Activated T-cell treated with anti-CD3 and anti-CD28 coated beads, Interleukin-2, amount 50 U/mL, for 24 hours (primary cell): ENCODE results near the gene PCDHGA2.
"Not testable (repeated sequence)": the region's sequence is repeated elsewhere in the genome, so short reads cannot be mapped to it uniquely, and the experiment has no call there.

Experiments
- DNase-seq: peaks from one replicate; pipeline ENCODE4 v3.0.0-alpha.2; 2020
- H3K27ac Mint-ChIP-seq: 2 replicates; pipeline ENCODE4 v1.8.0; 2020; ENCODE audit warnings: mild to moderate bottlenecking, mixed read lengths
- H3K27me3 Mint-ChIP-seq: 2 replicates; pipeline ENCODE4 v1.8.0; 2020; ENCODE audit warnings: mixed read lengths
- H3K36me3 Mint-ChIP-seq: 2 replicates; pipeline ENCODE4 v1.8.0; 2020; ENCODE audit warnings: low read depth, mixed read lengths
- H3K4me1 Mint-ChIP-seq: 2 replicates; pipeline ENCODE4 v1.8.0; 2020; ENCODE audit warnings: low read depth, mixed read lengths
- H3K4me3 Mint-ChIP-seq: 2 replicates; pipeline ENCODE4 v1.8.0; 2020; ENCODE audit warnings: mild to moderate bottlenecking, moderate library complexity, mixed read lengths
- H3K9me3 Mint-ChIP-seq: 2 replicates; pipeline ENCODE4 v1.8.0; 2020; ENCODE audit warnings: mixed read lengths

The PCDHGA2 gene

DNA sequence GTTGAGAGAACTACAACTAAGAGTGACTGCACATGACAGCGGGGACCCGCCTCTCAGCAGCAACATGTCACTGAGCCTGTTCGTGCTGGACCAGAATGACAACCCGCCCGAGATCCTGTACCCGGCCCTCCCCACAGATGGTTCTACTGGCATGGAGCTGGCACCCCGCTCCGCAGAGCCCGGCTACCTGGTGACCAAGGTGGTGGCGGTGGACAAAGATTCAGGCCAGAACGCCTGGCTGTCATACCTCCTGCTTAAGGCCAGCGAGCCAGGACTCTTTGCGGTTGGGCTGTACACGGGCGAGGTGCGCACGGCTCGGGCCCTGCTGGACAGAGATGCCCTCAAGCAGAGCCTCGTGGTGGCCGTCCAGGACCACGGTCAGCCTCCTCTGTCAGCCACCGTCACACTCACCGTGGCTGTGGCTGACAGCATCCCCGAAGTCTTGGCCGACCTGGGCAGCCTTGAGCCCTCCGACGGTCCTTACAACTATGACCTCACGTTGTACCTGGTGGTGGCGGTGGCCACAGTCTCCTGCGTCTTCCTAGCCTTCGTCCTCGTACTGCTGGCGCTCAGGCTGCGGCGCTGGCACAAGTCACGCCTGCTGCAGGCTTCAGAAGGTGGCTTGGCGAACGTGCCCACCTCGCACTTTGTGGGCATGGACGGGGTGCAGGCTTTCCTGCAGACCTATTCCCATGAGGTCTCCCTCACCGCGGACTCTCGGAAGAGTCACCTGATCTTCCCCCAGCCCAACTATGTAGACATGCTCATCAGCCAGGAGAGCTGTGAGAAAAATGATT lies 46.1 kb downstream of the PCDHGA2 start:
- Mint-ChIP-seq H3K27ac (no peak overlapping the region), H3K9me3 (peaks cover 46% of the 10 kb centered on the region), H3K4me1 (no peaks in the 10 kb centered on the region), H3K4me3 (no peak overlapping the region), H3K36me3 (peaks cover 13% of the 10 kb centered on the region), H3K27me3 (peaks cover 88% of the 10 kb centered on the region)
- DNase-seq = no peak

DNA sequence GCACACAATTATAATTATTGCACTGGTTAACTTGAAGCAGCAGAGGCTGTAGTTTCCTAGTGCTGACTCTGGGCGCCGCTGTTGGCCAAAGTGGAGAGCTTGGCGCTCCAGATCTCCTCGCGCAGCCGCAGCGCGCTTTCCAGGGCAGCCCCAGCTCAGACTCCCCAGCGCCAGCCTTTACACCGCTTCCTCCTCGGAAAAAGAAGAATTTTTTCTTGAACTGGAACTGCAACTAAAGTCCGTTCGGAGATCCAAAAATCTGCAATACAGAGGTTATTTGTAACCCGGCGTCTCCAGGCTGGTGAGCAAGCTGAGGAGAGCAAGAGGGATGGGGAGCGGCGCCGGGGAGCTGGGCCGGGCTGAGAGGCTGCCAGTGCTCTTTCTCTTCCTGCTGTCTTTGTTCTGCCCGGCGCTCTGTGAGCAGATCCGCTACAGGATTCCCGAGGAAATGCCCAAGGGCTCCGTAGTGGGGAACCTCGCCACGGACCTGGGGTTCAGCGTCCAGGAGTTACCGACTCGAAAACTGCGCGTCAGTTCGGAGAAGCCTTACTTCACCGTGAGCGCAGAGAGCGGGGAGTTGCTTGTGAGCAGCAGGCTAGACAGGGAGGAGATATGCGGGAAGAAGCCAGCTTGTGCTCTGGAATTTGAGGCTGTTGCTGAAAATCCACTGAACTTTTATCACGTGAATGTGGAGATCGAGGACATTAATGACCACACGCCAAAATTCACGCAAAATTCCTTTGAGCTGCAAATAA lies 49.2 kb downstream of the PCDHGA2 start, which contains the start of gene PCDHGB4:
PCDHGB4 (plus strand) TSS at position 142 of the 755 bp plus-strand sequence; CDS start at position 329, 187 bp downstream.
- peak within 1 kb of the TSS; percentile 51 for H3K4me3 Mint-ChIP-seq
- peaks cover 14% of the 10 kb centered on the region for H3K36me3 Mint-ChIP-seq
- not testable (repeated sequence) for H3K27ac Mint-ChIP-seq, H3K4me1 Mint-ChIP-seq, DNase-seq
- H3K27me3 Mint-ChIP-seq = peaks cover 89% of the 10 kb centered on the region
- H3K9me3 Mint-ChIP-seq = peaks cover 54% of the 10 kb centered on the region

DNA sequence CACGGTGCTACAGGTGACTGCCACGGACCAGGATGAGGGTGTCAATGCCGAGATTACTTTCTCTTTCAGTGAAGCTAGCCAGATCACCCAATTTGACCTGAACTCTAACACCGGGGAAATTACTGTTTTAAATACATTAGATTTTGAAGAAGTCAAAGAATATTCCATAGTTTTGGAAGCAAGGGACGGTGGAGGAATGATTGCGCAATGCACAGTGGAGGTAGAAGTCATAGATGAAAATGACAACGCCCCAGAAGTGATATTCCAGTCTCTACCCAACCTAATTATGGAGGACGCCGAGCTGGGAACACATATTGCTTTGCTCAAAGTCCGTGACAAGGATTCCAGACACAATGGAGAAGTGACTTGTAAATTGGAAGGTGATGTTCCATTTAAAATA lies 50.1 kb downstream of the PCDHGA2 start:
- Mint-ChIP-seq H3K9me3 (peaks cover 56% of the 10 kb centered on the region), H3K4me1 (peaks cover 2% of the 10 kb centered on the region), H3K27me3 (peaks cover 89% of the 10 kb centered on the region), H3K4me3 (no peak overlapping the region), H3K36me3 (peaks cover 16% of the 10 kb centered on the region), H3K27ac (no peak overlapping the region)
- DNase-seq = no peak

DNA sequence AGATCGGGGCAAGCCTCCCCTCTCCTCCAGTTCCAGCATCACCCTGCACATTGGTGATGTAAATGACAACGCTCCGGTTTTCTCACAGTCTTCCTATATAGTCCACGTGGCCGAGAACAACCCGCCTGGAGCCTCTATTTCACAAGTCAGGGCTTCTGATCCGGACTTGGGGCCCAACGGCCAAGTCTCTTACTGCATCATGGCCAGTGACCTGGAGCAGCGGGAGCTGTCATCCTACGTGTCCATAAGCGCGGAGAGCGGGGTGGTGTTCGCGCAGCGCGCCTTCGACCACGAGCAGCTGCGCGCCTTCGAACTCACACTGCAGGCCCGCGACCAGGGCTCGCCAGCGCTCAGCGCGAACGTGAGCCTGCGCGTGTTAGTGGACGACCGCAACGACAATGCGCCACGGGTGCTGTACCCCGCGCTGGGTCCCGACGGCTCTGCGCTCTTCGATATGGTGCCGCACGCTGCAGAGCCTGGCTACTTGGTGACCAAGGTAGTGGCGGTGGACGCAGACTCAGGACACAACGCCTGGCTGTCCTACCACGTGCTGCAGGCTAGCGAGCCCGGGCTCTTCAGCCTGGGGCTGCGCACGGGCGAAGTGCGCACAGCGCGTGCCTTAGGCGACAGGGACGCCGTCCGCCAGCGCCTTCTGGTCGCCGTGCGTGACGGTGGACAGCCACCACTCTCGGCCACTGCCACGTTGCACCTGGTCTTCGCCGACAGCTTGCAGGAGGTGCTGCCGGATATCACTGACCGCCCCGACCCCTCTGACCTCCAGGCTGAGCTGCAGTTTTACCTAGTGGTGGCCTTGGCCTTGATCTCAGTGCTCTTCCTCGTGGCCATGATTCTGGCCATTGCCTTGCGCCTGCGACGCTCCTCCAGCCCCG lies 50.8 kb downstream of the PCDHGA2 start:
- no peak overlapping the region for H3K4me3 Mint-ChIP-seq
- peaks cover 89% of the 10 kb centered on the region for H3K27me3 Mint-ChIP-seq
- no peak overlapping the region for H3K27ac Mint-ChIP-seq
- H3K9me3 Mint-ChIP-seq = peaks cover 57% of the 10 kb centered on the region
- H3K36me3 Mint-ChIP-seq = peaks cover 18% of the 10 kb centered on the region
- no peak for DNase-seq
- H3K4me1 Mint-ChIP-seq = peaks cover 2% of the 10 kb centered on the region

DNA sequence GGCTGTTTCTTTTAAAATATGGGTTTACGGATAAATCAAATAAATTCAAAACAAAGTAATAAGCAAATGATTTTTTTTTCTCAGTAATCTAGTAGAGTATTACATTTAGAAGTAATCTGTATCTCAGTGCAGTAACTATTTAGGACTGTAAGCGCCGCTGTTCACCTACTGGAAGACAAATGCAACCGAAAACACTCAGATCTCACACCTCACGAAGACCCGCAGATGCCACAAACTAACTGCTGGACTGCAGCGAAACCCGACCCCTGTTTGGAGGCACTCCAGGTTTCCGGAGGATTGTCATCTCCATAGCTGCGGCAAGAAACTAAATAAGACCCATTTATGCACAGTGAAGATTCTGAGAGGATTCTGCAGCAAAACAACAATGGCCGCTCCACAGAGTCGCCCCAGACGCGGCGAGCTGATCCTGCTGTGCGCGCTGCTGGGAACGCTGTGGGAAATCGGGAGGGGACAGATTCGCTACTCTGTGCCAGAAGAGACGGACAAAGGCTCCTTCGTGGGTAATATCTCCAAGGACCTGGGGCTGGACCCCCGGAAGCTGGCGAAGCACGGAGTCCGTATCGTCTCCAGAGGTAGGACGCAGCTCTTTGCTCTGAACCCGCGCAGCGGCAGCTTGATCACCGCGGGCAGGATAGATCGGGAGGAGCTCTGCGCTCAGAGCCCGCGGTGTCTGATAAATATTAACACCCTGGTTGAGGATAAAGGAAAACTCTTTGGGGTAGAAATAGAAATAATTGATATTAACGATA lies 54.1 kb downstream of the PCDHGA2 start, which contains the start of gene PCDHGA8:
PCDHGA8 (plus strand) TSS at position 205 of the 770 bp plus-strand sequence; CDS start at position 386, 181 bp downstream.
- Mint-ChIP-seq H3K9me3 (peaks cover 48% of the 10 kb centered on the region), H3K27ac (no peak within 1 kb of the TSS), H3K4me3 (no peak within 1 kb of the TSS)

More for the DNA sequence above, 54.1 kb downstream of the PCDHGA2 start, which contains the start of gene PCDHGA8:
- no peak for DNase-seq
- peaks cover 2% of the 10 kb centered on the region for H3K4me1 Mint-ChIP-seq
- peaks cover 84% of the 10 kb centered on the region for H3K27me3 Mint-ChIP-seq
- H3K36me3 Mint-ChIP-seq = peaks cover 22% of the 10 kb centered on the region
